SU-DHL-6 (cell line): ENCODE measurements around the gene TMPRSS12.

ENCODE experiments used
- H2AFZ ChIP-seq: fragments of 200-600 bp; sonication (generic); 2 replicates; pipeline ENCODE4 v1.6.1; 2014; ENCODE audit warnings: low read depth, mild to moderate bottlenecking, moderate library complexity, mixed read lengths, antibody characterized with exemption, low read length; ENCODE audit not compliant: severe bottlenecking
- H3F3A ChIP-seq: fragments of 200-600 bp; shearing (Covaris generic); 2 replicates; pipeline ENCODE4 v1.6.0; 2016; ENCODE audit warnings: antibody characterized with exemption, mild to moderate bottlenecking; ENCODE audit not compliant: insufficient read depth
- H3K27ac ChIP-seq: fragments of 200-600 bp; sonication (generic); 2 replicates; pipeline ENCODE4 v1.5.1; 2016; ENCODE audit warnings: low read depth, mild to moderate bottlenecking, low read length, moderate library complexity, mixed read lengths
- H3K27me3 ChIP-seq: fragments of 200-600 bp; sonication (generic), shearing (Covaris generic); 2 replicates; pipeline ENCODE4 v1.6.0; 2014; ENCODE audit warnings: mild to moderate bottlenecking, low read length
- H3K36me3 ChIP-seq: fragments of 200-600 bp; sonication (generic); 2 replicates; pipeline ENCODE4 v1.6.1; 2014; ENCODE audit warnings: mild to moderate bottlenecking, low read length, mixed read lengths
- H3K4me2 ChIP-seq: fragments of 300-600, 200-600 bp; shearing (Covaris generic), sonication (generic); 2 replicates; pipeline ENCODE4 v1.6.0; 2014; ENCODE audit warnings: low read length, low read depth, mild to moderate bottlenecking; ENCODE audit not compliant: poor library complexity, severe bottlenecking
- H3K4me3 ChIP-seq: fragments of 200-600 bp; sonication (generic); 2 replicates; pipeline ENCODE4 v1.5.1; 2014; ENCODE audit warnings: antibody characterized with exemption, low read length, mild to moderate bottlenecking, mixed read lengths; ENCODE audit not compliant: insufficient read depth, poor library complexity, severe bottlenecking
- H3K79me2 ChIP-seq: fragments of 200-600 bp; sonication (generic); 2 replicates; pipeline ENCODE4 v1.6.1; 2014; ENCODE audit warnings: mild to moderate bottlenecking, low read length, moderate library complexity; ENCODE audit not compliant: insufficient read depth
- H3K9ac ChIP-seq: fragments of 200-600 bp; sonication (generic); 2 replicates; pipeline ENCODE4 v1.7.0; 2014; ENCODE audit warnings: mild to moderate bottlenecking, low read length
- H3K9me2 ChIP-seq: fragments of 200-600 bp; sonication (generic); replicated peaks from 2 replicates; pipeline ENCODE4 v1.6.1; 2014; ENCODE audit warnings: low read length; ENCODE audit not compliant: insufficient read depth
- H3K9me3 ChIP-seq: fragments of 200-600 bp; sonication (generic); 2 replicates; pipeline ENCODE4 v1.6.1; 2014; ENCODE audit warnings: low read length, mixed read lengths; ENCODE audit not compliant: insufficient read depth
- H4K20me1 ChIP-seq: fragments of 200-600 bp; sonication (generic); 2 replicates; pipeline ENCODE4 v1.6.1; 2014; ENCODE audit warnings: low read depth, mild to moderate bottlenecking, antibody characterized with exemption, low read length, moderate library complexity, mixed read lengths
- CTCF ChIP-seq: fragments of 200-600 bp; sonication (generic); IDR thresholded peaks from one replicate; pipeline ENCODE4 v1.5.1; 2017; ENCODE audit warnings: antibody characterized with exemption, mild to moderate bottlenecking, low read length, moderate library complexity; ENCODE audit not compliant: insufficient read depth, poor library complexity, severe bottlenecking
- EZH2phosphoT487 ChIP-seq: fragments of 200-600 bp; sonication (generic), shearing (Covaris generic); conservative IDR thresholded peaks from 2 replicates; pipeline ENCODE4 v1.6.1; 2018; ENCODE audit warnings: mild to moderate bottlenecking, antibody characterized with exemption, low read length, moderate library complexity, mixed read lengths

Gene TMPRSS12

GRCh38 chr12:50887191-50887590, 44.5 kb downstream of the TMPRSS12 start:
- H3K9me3 ChIP-seq, result no peaks in the 10 kb centered on the region
- H3K4me3 ChIP-seq, result no peak overlapping the region
- H3K9me2 ChIP-seq, result no peaks in the 10 kb centered on the region
- no peak overlapping the region for H3K9ac ChIP-seq
- H2AFZ ChIP-seq, result no peak overlapping the region
- H3K27me3 ChIP-seq, result no peaks in the 10 kb centered on the region
- no peak overlapping the region for H3K4me2 ChIP-seq
- no peak overlapping the region for H3K27ac ChIP-seq
- no peaks in the 10 kb centered on the region for H3K79me2 ChIP-seq
- no peaks in the 10 kb centered on the region for H4K20me1 ChIP-seq
- H3K36me3 ChIP-seq, result no peaks in the 10 kb centered on the region
- TF ChIP-seq CTCF, result no peak
- no peak for TF ChIP-seq EZH2phosphoT487
- no peaks in the 10 kb centered on the region for H3F3A ChIP-seq

- Histone ChIP-seq H4K20me1 (no peaks in the 10 kb centered on the region), H3K9me2 (no peaks in the 10 kb centered on the region), H3K36me3 (no peaks in the 10 kb centered on the region), H3K9me3 (no peaks in the 10 kb centered on the region), H3F3A (no peaks in the 10 kb centered on the region), H3K9ac (no peak overlapping the region), H3K27ac (no peak overlapping the region), H3K27me3 (no peaks in the 10 kb centered on the region), H3K4me2 (no peak overlapping the region), H3K79me2 (no peaks in the 10 kb centered on the region), H2AFZ (no peak overlapping the region), H3K4me3 (no peak overlapping the region)
- TF ChIP-seq EZH2phosphoT487 (no peak), CTCF (no peak)
Observed at GRCh38 chr12:50888666-50889065, 45.9 kb downstream of the TMPRSS12 start.

- H3K4me2 ChIP-seq, result no peak overlapping the region
- no peaks in the 10 kb centered on the region for H3K79me2 ChIP-seq
- no peaks in the 10 kb centered on the region for H3K9me3 ChIP-seq
- no peaks in the 10 kb centered on the region for H4K20me1 ChIP-seq
- H3K9ac ChIP-seq, result no peak overlapping the region
- H3F3A ChIP-seq, result no peaks in the 10 kb centered on the region
- no peaks in the 10 kb centered on the region for H3K9me2 ChIP-seq
- H2AFZ ChIP-seq, result no peak overlapping the region
- no peak for TF ChIP-seq CTCF
- TF ChIP-seq EZH2phosphoT487, result no peak
- no peak overlapping the region for H3K27ac ChIP-seq
- H3K4me3 ChIP-seq, result no peak overlapping the region
- H3K27me3 ChIP-seq, result no peaks in the 10 kb centered on the region
- no peaks in the 10 kb centered on the region for H3K36me3 ChIP-seq
Observed at GRCh38 chr12:50894241-50894640, 51.5 kb downstream of the TMPRSS12 start.
